ENCODE results near the gene PRPF38B.
A peak's percentile ranks its signal among the peaks of the same experiment; 100 is the strongest.
"Not testable (repeated sequence)": the region's sequence is repeated elsewhere in the genome, so short reads cannot be mapped to it uniquely, and the experiment has no call there.

Gene PRPF38B

DNA sequence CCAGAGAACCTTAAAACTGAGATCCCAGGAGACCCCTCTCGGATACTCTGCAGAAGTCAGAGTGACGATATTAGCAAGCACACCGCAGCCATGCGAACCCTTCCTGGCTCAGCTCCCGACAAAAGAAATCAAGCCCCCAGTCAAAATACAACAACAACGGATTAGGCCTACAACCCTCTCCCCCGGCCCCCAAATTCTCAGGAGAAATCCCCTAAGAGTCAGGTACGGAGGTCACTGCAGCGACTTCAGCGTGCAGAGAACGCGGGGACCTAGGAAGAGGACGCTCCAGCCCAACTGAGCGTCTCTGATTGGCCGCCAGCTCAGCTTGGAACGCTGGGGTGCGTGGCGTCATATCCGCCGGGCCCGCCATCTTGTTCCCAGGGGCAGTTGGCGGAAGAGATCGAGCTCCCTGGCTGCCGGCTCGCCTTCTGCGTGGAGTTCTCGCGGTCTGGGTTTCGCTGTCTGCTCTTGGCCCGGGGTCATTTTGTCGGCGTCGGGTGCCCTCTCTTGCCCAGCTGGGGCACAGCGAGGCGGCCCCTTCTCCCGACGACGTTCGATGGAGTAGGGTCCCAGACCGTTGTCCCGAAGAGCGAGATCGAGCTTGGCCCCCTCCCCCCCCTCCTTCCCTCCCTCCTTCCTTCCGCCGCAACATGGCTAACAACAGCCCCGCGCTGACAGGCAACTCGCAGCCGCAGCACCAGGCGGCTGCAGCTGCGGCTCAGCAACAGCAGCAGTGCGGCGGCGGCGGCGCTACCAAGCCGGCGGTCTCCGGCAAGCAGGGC, at the start of gene PRPF38B:
TSS of gene PRPF38B (plus strand) at position 369 of the 782 bp plus-strand sequence. CDS start at position 651, 282 bp downstream.
- DNase-seq = peak; percentile 89

GRCh38 chr1:108643492-108644335, 48.4 kb upstream of the PRPF38B start:
- DNase-seq = peak; percentile 54

DNA sequence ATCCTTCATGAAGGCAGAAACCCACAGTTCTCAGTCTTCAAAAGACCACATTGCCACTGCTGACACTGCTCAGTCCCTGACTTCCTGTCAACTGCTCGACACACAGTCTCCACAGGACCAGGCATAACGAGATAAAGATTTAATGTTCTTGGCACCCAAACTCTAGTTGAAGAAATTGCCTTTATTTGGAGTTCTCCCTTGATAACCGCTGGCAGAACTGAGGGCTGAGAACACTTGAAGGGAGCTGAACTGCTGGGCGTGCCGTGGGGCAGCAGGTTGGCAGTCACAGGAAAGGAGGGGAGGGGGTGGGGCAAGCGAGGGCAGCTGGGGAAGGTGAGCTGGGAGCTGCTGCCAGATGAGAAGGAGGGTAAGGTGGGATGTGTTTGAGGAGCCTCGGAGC, 47.1 kb upstream of the PRPF38B start:
- no peak for DNase-seq

DNA sequence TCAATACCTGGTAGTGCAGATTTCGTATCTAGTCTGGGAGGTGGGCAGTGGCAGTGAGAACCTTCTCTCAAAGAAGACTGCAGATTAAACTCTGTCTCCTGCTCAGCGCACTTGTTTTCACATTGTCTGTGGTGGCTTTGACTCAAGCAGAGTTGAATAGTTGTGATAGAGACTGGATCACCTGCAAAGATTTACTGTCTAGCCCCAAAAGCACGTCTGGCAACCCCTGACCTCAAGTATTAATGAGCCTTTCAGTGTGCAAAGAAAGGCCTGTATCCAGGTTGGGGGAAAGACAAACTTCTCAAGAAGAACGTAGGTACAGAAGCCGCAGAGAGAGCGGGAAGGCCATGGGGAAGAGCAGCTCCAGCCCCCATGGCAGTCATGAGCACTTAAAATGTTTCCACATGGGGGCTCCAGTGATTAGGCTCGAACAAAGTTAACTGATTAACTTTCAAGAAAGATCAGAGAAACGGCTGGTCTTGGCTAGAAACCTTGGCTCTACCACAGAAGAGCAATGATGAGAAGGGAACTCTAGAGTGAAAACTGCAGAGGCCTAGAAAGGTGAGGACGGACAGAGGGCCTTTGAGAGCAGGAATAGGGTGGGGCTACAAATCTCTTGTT, 46.4 kb upstream of the PRPF38B start:
- DNase-seq = no peak

GRCh38 chr1:108646265-108646647, 45.9 kb upstream of the PRPF38B start:
- DNase-seq = no peak

- peak; percentile 47 for DNase-seq
These were observed 45.4 kb upstream of the PRPF38B start for GRCh38 chr1:108646648-108647269.

GRCh38 chr1:108653431-108654105, 38.5 kb upstream of the PRPF38B start:
- no peak for DNase-seq

GRCh38 chr1:108657356-108658080, 34.6 kb upstream of the PRPF38B start:
- no peak for DNase-seq

DNA sequence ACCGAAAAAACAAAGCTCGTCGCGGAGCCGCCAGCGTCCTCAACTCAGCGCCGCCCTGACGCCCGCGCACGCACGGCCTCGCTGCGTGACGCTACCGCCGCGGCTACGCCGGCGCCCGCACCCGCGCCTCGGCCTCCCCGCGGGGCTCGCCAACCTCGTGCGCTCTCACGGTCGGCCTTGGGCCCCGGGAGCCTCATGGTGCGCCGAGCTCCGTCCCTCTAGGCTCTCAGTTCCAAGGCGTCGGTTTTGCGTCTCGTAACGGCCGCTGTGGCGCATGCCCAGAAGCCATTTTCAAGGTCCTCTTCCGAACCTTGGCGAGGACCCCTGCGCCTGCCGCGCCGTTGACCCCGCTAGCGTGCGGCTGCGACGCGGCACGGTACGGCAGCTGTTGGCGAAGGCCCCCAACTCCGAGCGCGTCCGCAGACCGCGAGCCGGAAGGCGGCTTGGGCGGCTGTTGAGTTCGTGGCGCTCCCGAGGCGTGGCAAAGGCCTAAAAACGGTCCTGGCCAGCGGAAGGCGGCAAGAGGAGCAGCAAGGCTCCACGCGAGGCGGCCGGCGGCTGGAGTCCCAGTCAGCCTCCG, 31.0 kb upstream of the PRPF38B start, which contains the start of gene HENMT1:
TSS of gene HENMT1 (minus strand) at position 64 of the 580 bp plus-strand sequence. CDS start 1,209 bp downstream, outside the sequence.
- DNase-seq = no peak

DNA sequence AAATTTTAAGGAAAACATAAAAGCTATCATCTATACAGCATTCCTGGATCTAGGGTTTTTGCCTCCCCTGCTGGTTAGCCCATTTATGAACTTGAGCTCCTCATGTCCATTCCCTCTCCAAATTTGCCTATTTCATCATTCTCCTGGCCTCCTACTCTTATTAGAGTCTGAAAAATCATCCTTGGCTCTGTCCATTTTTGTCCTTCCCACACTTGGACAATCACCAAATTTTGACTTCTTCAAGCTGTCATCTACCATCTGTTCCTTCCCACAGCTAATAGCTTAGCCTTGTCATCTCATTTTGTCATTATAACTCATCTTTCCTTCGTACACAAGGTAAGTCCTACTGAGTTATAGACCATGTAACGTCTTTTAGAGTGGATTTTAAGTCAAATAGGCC, 29.0 kb upstream of the PRPF38B start:
- DNase-seq = no peak

GRCh38 chr1:108664481-108664880, 27.6 kb upstream of the PRPF38B start:
- DNase-seq = no peak

- DNase-seq = no peak
These were observed 27.0 kb upstream of the PRPF38B start for GRCh38 chr1:108665067-108665466.

- DNase-seq = no peak
These were observed 26.3 kb upstream of the PRPF38B start for GRCh38 chr1:108665771-108666170.

DNA sequence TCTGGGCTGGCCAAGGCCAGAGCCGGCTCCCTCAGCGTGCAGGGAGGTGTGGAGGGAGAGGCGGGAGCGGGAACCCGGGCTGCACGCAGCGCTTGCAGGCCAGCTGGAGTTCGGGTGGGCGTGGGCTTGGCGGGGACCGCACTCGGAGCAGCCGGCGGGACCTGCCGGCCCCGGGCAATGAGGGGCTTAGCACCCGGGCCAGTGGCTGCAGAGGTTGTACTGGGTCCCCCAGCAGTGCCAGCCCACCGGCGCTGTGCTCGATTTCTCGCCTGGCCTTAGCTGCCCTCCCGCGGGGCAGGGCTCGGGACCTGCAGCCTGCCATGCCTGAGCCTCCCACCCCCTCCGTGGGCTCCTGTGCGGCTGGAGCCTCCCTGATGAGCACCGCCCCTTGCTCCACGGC, 24.7 kb upstream of the PRPF38B start:
- not testable (repeated sequence) for DNase-seq

GRCh38 chr1:108668777-108669176, 23.3 kb upstream of the PRPF38B start:
- DNase-seq = no peak

DNA sequence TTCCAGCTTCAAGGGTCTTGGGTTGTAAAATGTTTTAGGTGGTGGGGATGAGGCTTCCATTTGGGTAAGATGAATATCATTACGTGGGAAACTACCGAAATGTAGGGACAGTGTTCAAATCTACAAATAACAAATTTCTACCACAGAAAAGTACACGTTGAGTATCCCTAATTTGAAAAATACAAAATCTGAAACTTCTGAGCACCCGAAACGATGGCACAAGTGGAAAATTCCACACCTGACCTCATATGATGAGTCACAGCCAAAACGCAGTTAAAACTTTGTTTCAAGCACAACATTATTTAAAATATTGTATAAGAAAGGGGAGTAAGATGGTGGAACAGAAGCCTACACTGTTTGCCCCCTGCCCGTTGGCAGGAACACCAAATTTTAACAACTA, 22.4 kb upstream of the PRPF38B start:
- no peak for DNase-seq

DNA sequence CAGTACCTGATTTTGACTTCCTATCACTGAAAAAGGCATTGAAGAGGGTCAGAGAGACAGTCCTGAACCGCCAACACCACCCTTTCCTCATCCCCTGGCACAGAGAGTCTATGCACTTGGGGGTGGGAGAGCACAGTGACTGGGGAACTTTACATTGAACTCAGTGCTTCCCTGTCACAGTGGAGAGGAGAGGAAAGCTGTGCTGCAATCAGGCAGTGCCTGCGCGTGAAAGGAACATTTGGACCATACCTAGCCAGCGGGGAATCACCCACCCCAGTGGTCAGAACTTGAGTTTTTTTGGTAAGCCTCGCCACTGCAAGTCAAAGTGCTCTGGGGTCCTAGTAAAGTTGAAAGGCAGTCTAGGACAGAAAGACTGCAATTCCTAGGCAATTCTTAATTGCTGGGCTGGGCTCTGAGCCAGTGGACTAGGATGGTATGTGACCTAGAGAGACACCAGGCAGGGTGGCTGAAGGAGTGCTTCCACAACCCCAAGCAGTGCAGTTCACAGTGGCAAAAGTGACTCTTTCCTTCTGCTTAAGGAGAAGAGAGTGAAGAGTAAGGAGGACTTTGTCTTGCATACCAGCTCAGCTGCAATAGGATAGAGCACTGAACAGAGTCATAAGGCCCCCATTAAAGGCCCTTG, 21.9 kb upstream of the PRPF38B start:
- DNase-seq = no peak

- DNase-seq = no peak
These were observed 21.0 kb upstream of the PRPF38B start for GRCh38 chr1:108671143-108671542.

DNA sequence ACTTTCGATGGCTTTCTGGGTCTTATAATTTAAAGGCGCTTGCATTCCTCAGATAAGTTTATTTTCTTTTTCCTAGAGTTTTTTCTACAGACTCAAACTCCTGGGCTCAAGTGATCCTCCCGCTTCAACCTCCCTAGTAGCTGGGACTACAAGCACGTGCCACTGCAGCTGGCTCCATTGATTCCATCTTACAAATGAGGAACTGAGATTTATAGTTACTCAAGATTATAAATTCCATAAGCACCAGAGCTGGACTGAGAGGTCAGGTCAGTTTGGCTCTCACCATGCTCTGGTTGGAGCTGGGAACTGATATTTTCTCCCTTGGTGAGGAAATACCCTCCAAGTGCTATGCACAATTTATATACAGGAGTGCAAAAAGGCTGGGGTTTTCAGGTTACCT, 13.4 kb upstream of the PRPF38B start:
- no peak for DNase-seq

- DNase-seq = no peak
These were observed 12.4 kb upstream of the PRPF38B start for GRCh38 chr1:108679586-108680213.

Data from DMS153 (cell line).